Spinal cord (tissue), 10 donors: ENCODE data around the gene SERPINF2. TPM values are rescaled to one million over a fixed set of nuclear protein-coding genes. Genes with fewer than 3 reads are reported as not detected.
"Not testable (repeated sequence)": the region's sequence is repeated elsewhere in the genome, so short reads cannot be mapped to it uniquely, and the experiment has no call there.

Experiments
- DNase-seq, 6 donors: peaks; one replicate each; pipeline versions ENCODE4 v3.0.0 to v3.0.0-alpha.2; 2013 to 2015; ENCODE audit warnings: low spot score in 6 of 6, low read depth in 4 of 6
- H3K27ac ChIP-seq: one replicate; pipeline ENCODE4 v1.5.1; 2013; ENCODE audit warnings: low read depth, low read length, control low read depth
- H3K27me3 ChIP-seq: one replicate; pipeline ENCODE4 v1.6.1; 2013; ENCODE audit warnings: low read length; ENCODE audit not compliant: control insufficient read depth, insufficient read depth
- H3K36me3 ChIP-seq: one replicate; pipeline ENCODE4 v1.6.1; 2013; ENCODE audit warnings: low read length; ENCODE audit not compliant: control insufficient read depth, insufficient read depth
- H3K4me1 ChIP-seq: one replicate; pipeline ENCODE4 v1.6.1; 2013; ENCODE audit warnings: low read length; ENCODE audit not compliant: control insufficient read depth, insufficient read depth
- H3K4me3 ChIP-seq: one replicate; pipeline ENCODE4 v1.5.1; 2013; ENCODE audit warnings: low read depth, low read length, control low read depth
- H3K9me3 ChIP-seq: one replicate; pipeline ENCODE4 v1.6.1; 2013; ENCODE audit warnings: low read length; ENCODE audit not compliant: control insufficient read depth, insufficient read depth
- whole genome bisulfite sequencing: methylation state at CpG from one replicate; pipeline ENCODE4 v1.1.5; 2013; ENCODE audit warnings: missing lambda C conversion rate; ENCODE audit not compliant: insufficient coverage; 5-methylcytosine and 5-hydroxymethylcytosine counted together
- polyA plus RNA-seq, 2 donors: library from polyadenylated mRNA; unstranded; fragments of 120-200 nt; gene quantifications; one replicate each; pipeline ENCODE4 v1.2.1, GENCODE V29; 2013; ENCODE audit not compliant: insufficient read length in 2 of 2
- total RNA-seq, 2 donors: library from RNA; depleted of rRNA in 1 of 2; stranded (reverse); fragments of 120-200 nt in 1 of 2; fragments of >200 nt in 1 of 2; gene quantifications; one replicate each; pipeline versions ENCODE4 v1.2.3 to v1.2.4, GENCODE V29; 2013 to 2014
- donor health status: healthy.

The SERPINF2 gene
- total and polyA plus RNA-seq, 4 donors = 1.2 to 2.1 (median 1.9) TPM; not detected in 1

GRCh38 chr17:1797323-1797722, 54.7 kb downstream of the SERPINF2 start:
- Histone ChIP-seq H3K36me3 (peaks cover 32% of the 10 kb centered on the region), H3K4me1 (peaks cover 2% of the 10 kb centered on the region), H3K4me3 (no peak overlapping the region), H3K9me3 (no peaks in the 10 kb centered on the region), H3K27me3 (no peaks in the 10 kb centered on the region), H3K27ac (no peak overlapping the region)
- WGBS = 47% methylated on average over 2 of the region's 3 CpGs
- DNase-seq = peak in 1 of 6 donors; percentile 72

DNA sequence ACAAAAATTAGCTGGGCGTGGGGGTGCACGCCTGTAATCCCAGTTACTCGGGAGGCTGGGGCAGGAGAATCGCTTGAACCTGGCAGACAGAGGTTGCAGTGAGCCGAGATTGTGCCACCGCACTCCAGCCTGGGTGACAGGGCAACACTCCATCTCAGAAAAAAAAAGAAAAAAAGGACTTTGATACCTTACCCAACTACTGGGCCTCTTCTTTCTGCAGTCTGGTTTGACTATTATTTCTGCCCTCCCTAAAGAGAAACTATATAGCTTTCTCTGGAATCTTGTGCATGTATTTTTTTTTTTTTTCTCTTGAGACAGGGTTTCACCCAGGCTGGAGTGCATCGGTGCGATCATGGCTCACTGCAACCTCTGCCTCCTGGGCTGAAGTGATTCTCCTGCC, 55.2 kb downstream of the SERPINF2 start:
- H3K27me3 ChIP-seq, H3K4me1 ChIP-seq, H3K9me3 ChIP-seq, H3K27ac ChIP-seq, H3K4me3 ChIP-seq, DNase-seq: not testable (repeated sequence)
- WGBS = 90% methylated on average over 6 of the region's 8 CpGs
- peaks cover 28% of the 10 kb centered on the region for H3K36me3 ChIP-seq

DNA sequence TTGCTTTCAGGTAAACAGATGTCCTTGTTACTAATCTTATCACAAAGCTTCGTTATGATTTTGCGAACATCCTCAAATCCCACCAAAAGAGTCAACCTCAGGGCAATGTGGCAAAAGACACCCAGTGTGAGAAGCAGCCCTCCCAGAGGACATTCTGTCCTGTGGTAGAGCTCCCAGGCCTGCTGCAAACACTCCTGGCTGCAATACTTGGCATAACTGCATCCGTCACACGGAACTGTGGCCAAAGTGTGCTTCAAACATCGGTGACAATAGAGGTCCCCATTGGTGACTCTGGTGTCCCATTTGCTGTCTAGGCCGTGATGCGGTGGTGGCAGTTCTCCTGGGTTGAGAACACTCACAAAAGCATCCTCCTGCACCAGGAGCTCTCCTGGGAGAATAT, 57.6 kb downstream of the SERPINF2 start:
- no peaks in the 10 kb centered on the region for H3K9me3 ChIP-seq
- H3K4me3 ChIP-seq = no peak overlapping the region
- 94% methylated on average over 4 of the region's 7 CpGs for WGBS
- peaks cover 32% of the 10 kb centered on the region for H3K36me3 ChIP-seq
- peaks cover 2% of the 10 kb centered on the region for H3K4me1 ChIP-seq
- DNase-seq = no peak
- H3K27ac ChIP-seq = no peak overlapping the region
- no peaks in the 10 kb centered on the region for H3K27me3 ChIP-seq

DNA sequence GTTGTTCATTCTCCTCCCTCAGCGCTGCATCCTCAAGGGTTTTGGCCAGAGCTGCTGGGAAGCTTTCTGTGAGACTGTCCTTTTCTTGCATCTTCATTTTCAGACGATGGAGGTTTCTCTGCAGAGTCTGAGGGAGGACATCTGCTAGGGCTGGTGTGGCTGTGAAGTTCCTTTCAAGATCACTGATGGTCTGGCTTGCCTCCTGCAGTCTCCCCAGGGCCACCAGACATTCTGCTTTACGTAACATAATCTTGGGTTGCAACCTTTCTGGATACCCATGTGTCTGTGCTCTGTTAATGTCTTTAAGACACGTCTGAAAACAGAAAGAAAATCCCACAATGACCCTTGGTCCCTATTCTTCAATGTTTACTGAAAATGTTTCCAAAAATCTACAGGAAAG, 58.0 kb downstream of the SERPINF2 start:
- Histone ChIP-seq H3K9me3 (no peaks in the 10 kb centered on the region), H3K27ac (no peak overlapping the region), H3K4me3 (no peak overlapping the region), H3K4me1 (peaks cover 2% of the 10 kb centered on the region), H3K36me3 (peaks cover 32% of the 10 kb centered on the region), H3K27me3 (no peaks in the 10 kb centered on the region)
- WGBS = 88% methylated on average over 3 of the region's 4 CpGs
- DNase-seq = no peak

- Histone ChIP-seq H3K4me3 (no peak overlapping the region), H3K27ac (no peak overlapping the region), H3K9me3 (no peaks in the 10 kb centered on the region), H3K36me3 (peaks cover 31% of the 10 kb centered on the region), H3K4me1 (peaks cover 2% of the 10 kb centered on the region), H3K27me3 (no peaks in the 10 kb centered on the region)
- no peak for DNase-seq
- no CpG with 5 or more reads among the region's 1 CpG for WGBS
Observed at GRCh38 chr17:1802429-1802828, 59.8 kb downstream of the SERPINF2 start.

DNA sequence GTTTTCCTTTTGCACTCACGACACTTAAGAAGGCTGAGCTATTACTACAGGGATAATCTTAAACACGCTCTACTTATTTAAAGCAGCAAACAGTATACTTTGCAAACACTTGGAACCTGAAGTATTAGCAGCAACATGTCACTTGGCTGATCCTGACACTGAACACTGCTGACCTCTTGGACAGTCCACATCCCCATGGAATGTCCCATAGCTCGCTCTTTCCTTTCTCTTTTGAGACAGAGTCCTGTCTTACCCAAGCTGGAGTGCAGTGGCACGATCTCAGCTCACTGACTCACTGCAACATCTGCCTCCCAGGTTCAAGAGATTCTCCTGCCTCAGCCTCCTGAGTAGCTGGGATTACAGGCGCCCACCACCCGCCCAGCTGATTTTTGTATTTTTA, 60.6 kb downstream of the SERPINF2 start:
- peaks cover 23% of the 10 kb centered on the region for H3K36me3 ChIP-seq
- DNase-seq = no peak
- 98% methylated on average over 5 of the region's 6 CpGs for WGBS
- H3K4me1 ChIP-seq = peaks cover 2% of the 10 kb centered on the region
- H3K27me3 ChIP-seq = no peaks in the 10 kb centered on the region
- no peak overlapping the region for H3K27ac ChIP-seq
- H3K9me3 ChIP-seq = no peaks in the 10 kb centered on the region
- H3K4me3 ChIP-seq = no peak overlapping the region

Other genes starting within 250 kb of the SERPINF2 start
- gene INPP5K, start 226.3 kb upstream of the SERPINF2 start, total RNA-seq = 10 to 100 TPM; 22.5 to 30.2 TPM
- 10 to 100 TPM; 32.4 to 38.9 TPM for gene INPP5K, start 226.3 kb upstream of the SERPINF2 start, polyA plus RNA-seq
- 10 to 100 TPM; 37.7 to 38.6 TPM for gene PITPNA, start 180.1 kb upstream of the SERPINF2 start, total RNA-seq
- gene PITPNA, start 180.1 kb upstream of the SERPINF2 start, polyA plus RNA-seq = 100 to 1,000 TPM; 148 to 155 TPM
- gene SLC43A2, start 114.0 kb upstream of the SERPINF2 start, total RNA-seq = 10 to 100 TPM; 17.2 to 19.6 TPM
- gene SLC43A2, start 114.0 kb upstream of the SERPINF2 start, polyA plus RNA-seq = 10 to 100 TPM; 40.0 to 42.8 TPM
- gene SCARF1, start 97.1 kb upstream of the SERPINF2 start, total RNA-seq = 10 to 100 TPM in 1 of 2 donors, 1 to 10 TPM in 1; 4.2 to 10.7 TPM
- gene SCARF1, start 97.1 kb upstream of the SERPINF2 start, polyA plus RNA-seq = 1 to 10 TPM; 7.1 to 9.5 TPM
- 10 to 100 TPM in 1 of 2 donors, 1 to 10 TPM in 1; 7.3 to 14.7 TPM for gene RILP, start 93.0 kb upstream of the SERPINF2 start, total RNA-seq
- gene RILP, start 93.0 kb upstream of the SERPINF2 start, polyA plus RNA-seq = 10 to 100 TPM in 1 of 2 donors, 1 to 10 TPM in 1; 6.9 to 10.1 TPM
- gene PRPF8, start 58.0 kb upstream of the SERPINF2 start, total RNA-seq = 100 to 1,000 TPM; 138 to 151 TPM
- 100 to 1,000 TPM; 254 to 290 TPM for gene PRPF8, start 58.0 kb upstream of the SERPINF2 start, polyA plus RNA-seq
- gene TLCD2, start 32.5 kb upstream of the SERPINF2 start, total RNA-seq = 1 to 10 TPM; 2.1 to 3.2 TPM
- gene TLCD2, start 32.5 kb upstream of the SERPINF2 start, polyA plus RNA-seq = 1 to 10 TPM; 1.4 to 2.9 TPM
- gene WDR81, start 18.2 kb upstream of the SERPINF2 start, total RNA-seq = 10 to 100 TPM in 1 of 2 donors, 1 to 10 TPM in 1; 9.9 to 15.4 TPM
- gene WDR81, start 18.2 kb upstream of the SERPINF2 start, polyA plus RNA-seq = 10 to 100 TPM; 12.5 to 17.0 TPM
- 100 to 1,000 TPM; 120 to 605 TPM for gene SERPINF1, start 19.2 kb downstream of the SERPINF2 start, total RNA-seq
- gene SERPINF1, start 19.2 kb downstream of the SERPINF2 start, polyA plus RNA-seq = 100 to 1,000 TPM in 1 of 2 donors, 10 to 100 TPM in 1; 29.9 to 155 TPM
- 10 to 100 TPM; 12.3 to 13.4 TPM for gene SMYD4, start 87.0 kb downstream of the SERPINF2 start, total RNA-seq
- 10 to 100 TPM; 11.8 to 20.1 TPM for gene SMYD4, start 87.0 kb downstream of the SERPINF2 start, polyA plus RNA-seq
- gene RPA1, start 87.1 kb downstream of the SERPINF2 start, total RNA-seq = 10 to 100 TPM; 25.2 to 27.8 TPM
- 10 to 100 TPM; 88.3 to 89.5 TPM for gene RPA1, start 87.1 kb downstream of the SERPINF2 start, polyA plus RNA-seq